Measurements from ENCODE around the gene NKD1.

GRCh38 chr16:50580180-50580798, 32.1 kb downstream of the NKD1 start:
- no peak for TF ChIP-seq ZNF384 (IDR thresholded peaks at IDR 0.05)
- no peak for TF ChIP-seq ELF4 (IDR thresholded peaks at IDR 0.05)
- TF ChIP-seq FOXM1 (IDR thresholded peaks at IDR 0.05; ENCODE audit: borderline replicate concordance): no peak
- TF ChIP-seq SUZ12 (IDR thresholded peaks at IDR 0.05): no peak
- no peak for TF ChIP-seq SP1 (IDR thresholded peaks at IDR 0.05)
- TF ChIP-seq L3MBTL2 (conservative IDR thresholded peaks at IDR 0.05): no peak
- TF ChIP-seq NFRKB (IDR thresholded peaks at IDR 0.05): no peak
- no peak for TF ChIP-seq PKNOX1 (IDR thresholded peaks at IDR 0.05)
